HCT116 (cell line): Measurements from ENCODE around the gene ARHGAP29. TPM values are rescaled to one million over a fixed set of nuclear protein-coding genes. Genes with fewer than 3 reads are reported as not detected.

Experiments
- ATAC-seq: fragments of 200-7000 bp; cut with Tn5 transposase; 2 replicates; pipeline ENCODE4 v1.9.1; 2020; ENCODE audit warnings: mild to moderate bottlenecking, moderate library complexity
- BruUV-seq: library from RNA; stranded (reverse); fragments of 400-500 nt; replicated peaks from 2 replicates; lab custom pipeline; 2021; lab: Mats Ljungman, UMichigan
- CTCF ChIA-PET: fragments of 300-600 bp; sonication (Branson Sonifier 250); formaldehyde crosslinking; loops from one replicate; lab custom pipeline; 2021; ENCODE audit warnings: antibody characterized with exemption; lab: Charles Lee
- POLR2A ChIA-PET: fragments of 300-600, 350-600 bp; sonication (Branson Sonifier 250); formaldehyde crosslinking; loops from one replicate; lab custom pipeline; 2021; ENCODE audit warnings: antibody characterized with exemption; lab: Charles Lee
- RAD21 ChIA-PET, 2 experiments: fragments of 300-600 bp; sonication (Branson Sonifier 250); formaldehyde crosslinking; loops; one replicate each; lab custom pipeline; 2023; ENCODE audit warnings: low total read pairs in 2 of 2; ENCODE audit not compliant: uncharacterized antibody in 2 of 2, unreplicated experiment in 2 of 2, low non-redundant PET in 1 of 2; lab: Charles Lee
- DNase-seq: peaks from one replicate; pipeline ENCODE4 v3.0.0-alpha.2; 2010; ENCODE audit warnings: low read depth, low spot score
- H2AFZ ChIP-seq: fragments of 200-600 bp; shearing (Covaris generic), sonication (generic); 2 replicates; pipeline ENCODE4 v1.6.1; 2017; ENCODE audit warnings: low read depth, mixed run types, mixed read lengths, antibody characterized with exemption, low read length; ENCODE audit not compliant: poor library complexity, severe bottlenecking
- H3K27ac ChIP-seq: 2 replicates; pipeline ENCODE4 v1.5.1; 2012; ENCODE audit warnings: low read depth, low read length
- H3K27me3 ChIP-seq: fragments of 200-600 bp; sonication (generic); 2 replicates; pipeline ENCODE4 v1.6.1; 2016; ENCODE audit warnings: mixed run types, low read length, mixed read lengths; ENCODE audit not compliant: insufficient read depth
- H3K36me3 ChIP-seq, 2 experiments: fragments of 200-500 bp in 1 of 2; fragments of 200-600 bp in 1 of 2; sonication (Bioruptor generic) in 1 of 2; sonication (generic) in 1 of 2; 2 replicates each; pipeline versions ENCODE4 v1.5.1 to v1.6.1; 2014 to 2016; ENCODE audit warnings: low read length in 2 of 2, inconsistent platforms in 1 of 2, mixed read lengths in 1 of 2, mixed run types in 1 of 2; ENCODE audit not compliant: insufficient read depth in 2 of 2, control insufficient read depth in 1 of 2
- H3K4me1 ChIP-seq, 2 experiments: fragments of 200-600 bp in 1 of 2; sonication (generic) in 1 of 2; 2 replicates each; pipeline versions ENCODE4 v1.5.1 to v1.6.1; 2012 to 2017; ENCODE audit warnings: low read length in 2 of 2, inconsistent platforms in 1 of 2, mild to moderate bottlenecking in 1 of 2, mixed read lengths in 1 of 2, mixed run types in 1 of 2, moderate library complexity in 1 of 2; ENCODE audit not compliant: insufficient read depth in 2 of 2, control insufficient read depth in 1 of 2
- H3K4me2 ChIP-seq: fragments of 200-600 bp; sonication (generic); 2 replicates; pipeline ENCODE4 v1.6.1; 2017; ENCODE audit warnings: mixed run types, low read length, mixed read lengths
- H3K4me3 ChIP-seq, 2 experiments: fragments of 200-600 bp in 1 of 2; sonication (generic) in 1 of 2; replicated peaks in 1 of 2; 2 replicates each; pipeline ENCODE4 v1.5.1; 2011 to 2016; ENCODE audit warnings: low read length in 2 of 2, control low read depth in 1 of 2, low read depth in 1 of 2, mild to moderate bottlenecking in 1 of 2, mixed read lengths in 1 of 2, mixed run types in 1 of 2
- H3K79me2 ChIP-seq: fragments of 200-600 bp; sonication (generic); 2 replicates; pipeline ENCODE4 v1.6.1; 2017; ENCODE audit warnings: mild to moderate bottlenecking, mixed run types, low read length, moderate library complexity, mixed read lengths; ENCODE audit not compliant: insufficient read depth
- H3K9ac ChIP-seq: fragments of 200-600 bp; sonication (generic); 2 replicates; pipeline ENCODE4 v1.6.1; 2016; ENCODE audit warnings: low read length, mixed read lengths
- H3K9me2 ChIP-seq: fragments of 200-600 bp; sonication (generic), shearing (Covaris generic); 2 replicates; pipeline ENCODE4 v1.6.1; 2017; ENCODE audit warnings: mixed run types, mild to moderate bottlenecking, moderate library complexity; ENCODE audit not compliant: insufficient read depth
- H3K9me3 ChIP-seq, 2 experiments: fragments of 200-500 bp in 1 of 2; fragments of 200-600 bp in 1 of 2; sonication (Bioruptor generic) in 1 of 2; sonication (generic) in 1 of 2; 2 replicates each; pipeline ENCODE4 v1.6.1; 2014 to 2017; ENCODE audit warnings: low read length in 2 of 2, mixed read lengths in 2 of 2, inconsistent platforms in 1 of 2, low read depth in 1 of 2, mild to moderate bottlenecking in 1 of 2, mixed run types in 1 of 2, moderate library complexity in 1 of 2; ENCODE audit not compliant: control insufficient read depth in 1 of 2, insufficient read depth in 1 of 2
- H4K20me1 ChIP-seq: fragments of 200-600 bp; sonication (generic), shearing (Covaris generic); 2 replicates; pipeline ENCODE4 v1.6.1; 2017; ENCODE audit warnings: mixed run types, mild to moderate bottlenecking, moderate library complexity; ENCODE audit not compliant: insufficient read depth
- CEBPB ChIP-seq: IDR thresholded peaks from 2 replicates; pipeline ENCODE4 v1.6.1; 2012; ENCODE audit warnings: low read depth
- CTCF ChIP-seq, 3 experiments: fragments of 200-600 bp in 1 of 3; sonication (generic) in 1 of 3; IDR thresholded peaks in 2 of 3; conservative IDR thresholded peaks in 1 of 3; 2 replicates each; pipeline ENCODE4 v1.5.1; 2012 to 2017; ENCODE audit warnings: low read depth in 2 of 3, low read length in 2 of 3, antibody characterized with exemption in 1 of 3, borderline replicate concordance in 1 of 3, control low read depth in 1 of 3, mild to moderate bottlenecking in 1 of 3, mixed read lengths in 1 of 3, mixed run types in 1 of 3, moderate library complexity in 1 of 3; ENCODE audit not compliant: insufficient read depth in 1 of 3
- ELF1 ChIP-seq: IDR thresholded peaks from 2 replicates; pipeline ENCODE4 v1.6.1; 2012; ENCODE audit warnings: low read depth, borderline replicate concordance
- EZH2 ChIP-seq: fragments of 200-600 bp; sonication (generic); IDR thresholded peaks from 2 replicates; pipeline ENCODE4 v1.6.1; 2017; ENCODE audit warnings: antibody characterized with exemption, mixed run types
- EZH2phosphoT487 ChIP-seq: fragments of 200-600 bp; IDR thresholded peaks from 2 replicates; pipeline ENCODE4 v1.6.1; 2018; ENCODE audit warnings: antibody characterized with exemption, borderline replicate concordance
- FOSL1 ChIP-seq: IDR thresholded peaks from 2 replicates; pipeline ENCODE4 v1.6.1; 2012; ENCODE audit warnings: low read depth
- JUND ChIP-seq: IDR thresholded peaks from 2 replicates; pipeline ENCODE4 v1.6.1; 2012
- MAX ChIP-seq: IDR thresholded peaks from 2 replicates; pipeline ENCODE4 v1.6.1; 2012
- POLR2A ChIP-seq: IDR thresholded peaks from 2 replicates; pipeline ENCODE4 v1.7.0; 2011; ENCODE audit warnings: borderline replicate concordance; ENCODE audit not compliant: insufficient read depth, insufficient read length; ENCODE audit errors: extremely low read depth
- POLR2AphosphoS5 ChIP-seq: IDR thresholded peaks from 2 replicates; pipeline ENCODE4 v1.6.1; 2011; ENCODE audit warnings: mild to moderate bottlenecking, low read depth, low read length, moderate library complexity
- SIN3A ChIP-seq: IDR thresholded peaks from 2 replicates; pipeline ENCODE4 v1.6.1; 2012; ENCODE audit warnings: low read depth
- SP1 ChIP-seq: IDR thresholded peaks from 2 replicates; pipeline ENCODE4 v1.6.1; 2012; ENCODE audit warnings: low read depth
- SRF ChIP-seq: IDR thresholded peaks from 2 replicates; pipeline ENCODE4 v1.6.1; 2012; ENCODE audit warnings: low read depth
- ZBTB33 ChIP-seq: IDR thresholded peaks from 2 replicates; pipeline ENCODE4 v1.6.1; 2011; ENCODE audit warnings: mild to moderate bottlenecking, low read length, moderate library complexity; ENCODE audit not compliant: insufficient replicate concordance; ENCODE audit errors: extremely low read depth
- ZNF274 ChIP-seq: fragments of 200-500 bp; sonication (Bioruptor generic); IDR thresholded peaks from 2 replicates; pipeline ENCODE4 v1.6.1; 2014; ENCODE audit warnings: mild to moderate bottlenecking, low read depth, low read length, inconsistent platforms
- intact Hi-C: fragments of 100-400 bp; cut with micrococcal nuclease; formaldehyde crosslinking; loops from 2 replicates; pipeline ENCODE4 v1.10.0; 2022
- total RNA-seq: library from RNA; stranded (reverse); gene quantifications from one replicate; pipeline ENCODE4 v1.2.1, GENCODE V29; 2021; ENCODE audit not compliant: unreplicated experiment

The ARHGAP29 gene
- total RNA-seq, 1 experiment from 2014 or later = 128 TPM

GRCh38 chr1:94209425-94209824 lies 28.0 kb downstream of the ARHGAP29 start:
- Histone ChIP-seq H3K27ac (no peak overlapping the region; the same call in 1 of the 2 replicates), H3K36me3 (peaks cover 28 to 69% of the 10 kb centered on the region in 2 experiments), H3K4me3 (no peak overlapping the region), H3K9ac (no peak overlapping the region), H4K20me1 (peaks cover 17% of the 10 kb centered on the region; the same call in 1 of the 2 replicates), H3K27me3 (no peaks in the 10 kb centered on the region), H2AFZ (no peak overlapping the region), H3K4me2 (no peak overlapping the region), H3K9me3 (no peaks in the 10 kb centered on the region), H3K4me1 (peaks cover 2 to 12% of the 10 kb centered on the region in 2 experiments; a peak in 1 of 4 replicates), H3K9me2 (no peaks in the 10 kb centered on the region), H3K79me2 (peaks cover 97% of the 10 kb centered on the region)
- DNase-seq = no peak
- RAD21 ChIA-PET = no interaction called here
- CTCF ChIA-PET = no interaction called here
- ATAC-seq = no peak
- POLR2A ChIA-PET = interaction anchor here (1.1 kb wide), 1 partner anchor 29 kb away, joined by 3 read pairs; no protein-coding TSS in a partner anchor
- intact Hi-C loops = no loop called here
- no TSS peak for BruUV-seq
- TF ChIP-seq JUND (no peak), SP1 (no peak), SIN3A (no peak), MAX (no peak), CTCF (IDR thresholded peaks at IDR 0.05 in 2 of 3, conservative IDR thresholded peaks at IDR 0.05 in 1 of 3; ENCODE audit: borderline replicate concordance in 1 of 3, insufficient read depth in 1 of 3, low read depth in 2 of 3, low read length in 2 of 3) (no peak), ZBTB33 (no peak), CEBPB (no peak), SRF (no peak), ELF1 (no peak), EZH2 (no peak), ZNF274 (no peak), POLR2AphosphoS5 (no peak), POLR2A (no peak), FOSL1 (no peak), EZH2phosphoT487 (no peak)
